ENCODE data around the gene SFTA2. TPM values are rescaled to one million over a fixed set of nuclear protein-coding genes. Genes with fewer than 3 reads are reported as not detected.

Gene SFTA2
- total and polyA plus RNA-seq, 9 of the 15 experiments (the other 6 are each of a cell fraction or from before 2014, with no cell fraction given): not detected

DNA sequence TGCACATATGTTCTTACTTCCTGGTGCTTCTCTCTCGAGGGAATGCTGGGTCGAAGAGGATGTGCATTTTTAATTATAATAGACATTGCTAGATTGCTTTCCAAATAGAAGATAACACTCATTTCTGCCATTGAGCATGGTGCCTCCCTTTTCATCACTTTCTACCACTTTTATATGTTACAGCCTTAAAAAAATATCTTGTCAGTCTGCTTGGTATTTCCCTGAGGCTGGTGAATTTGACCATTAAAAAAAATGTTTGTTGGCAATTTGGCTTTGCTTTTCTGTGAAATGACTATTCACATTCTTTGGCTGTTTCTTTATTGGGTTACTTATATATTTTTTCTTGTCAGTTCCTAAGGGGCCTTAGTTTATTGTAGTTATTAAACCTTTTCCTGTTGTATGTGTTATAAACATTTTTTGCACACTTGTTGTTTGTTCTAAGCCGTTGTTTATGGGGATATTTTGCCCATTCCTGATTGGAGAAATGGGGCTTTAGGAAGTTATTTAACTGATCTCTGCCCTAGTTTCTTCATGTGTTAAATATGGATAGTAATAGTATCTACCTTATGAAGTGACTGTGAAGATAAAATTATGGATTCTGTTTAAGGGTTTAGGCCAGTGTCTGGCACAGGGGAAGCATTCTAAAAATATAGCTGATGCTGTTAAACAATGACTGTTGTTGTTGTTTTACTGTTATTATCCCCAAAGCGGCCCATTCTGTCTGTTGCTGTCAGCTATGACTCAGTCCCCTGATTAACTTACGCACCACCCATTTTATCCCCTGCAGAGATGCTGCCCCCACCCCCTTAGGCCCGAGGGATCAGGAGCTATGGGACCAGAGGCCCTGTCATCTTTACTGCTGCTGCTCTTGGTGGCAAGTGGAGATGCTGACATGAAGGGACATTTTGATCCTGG is 43.8 kb downstream of the SFTA2 start (continued):
- TF ChIP-seq, protein P1, sequence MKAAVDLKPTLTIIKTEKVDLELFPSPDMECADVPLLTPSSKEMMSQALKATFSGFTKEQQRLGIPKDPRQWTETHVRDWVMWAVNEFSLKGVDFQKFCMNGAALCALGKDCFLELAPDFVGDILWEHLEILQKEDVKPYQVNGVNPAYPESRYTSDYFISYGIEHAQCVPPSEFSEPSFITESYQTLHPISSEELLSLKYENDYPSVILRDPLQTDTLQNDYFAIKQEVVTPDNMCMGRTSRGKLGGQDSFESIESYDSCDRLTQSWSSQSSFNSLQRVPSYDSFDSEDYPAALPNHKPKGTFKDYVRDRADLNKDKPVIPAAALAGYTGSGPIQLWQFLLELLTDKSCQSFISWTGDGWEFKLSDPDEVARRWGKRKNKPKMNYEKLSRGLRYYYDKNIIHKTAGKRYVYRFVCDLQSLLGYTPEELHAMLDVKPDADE (conservative IDR thresholded peaks at IDR 0.05; ENCODE audit: control insufficient read depth, low read depth, low read length): no peak
- TF ChIP-seq SMC3 (conservative IDR thresholded peaks at IDR 0.05; ENCODE audit: insufficient read depth, low read depth, low read length): no peak
- TF ChIP-seq ZC3H4 (CRISPR knock-in tag; IDR thresholded peaks at IDR 0.05; ENCODE audit: borderline replicate concordance): no peak
- no peak for TF ChIP-seq SIRT6 (IDR thresholded peaks at IDR 0.05; ENCODE audit: low read depth, low read length)
- TF ChIP-seq, protein P2, sequence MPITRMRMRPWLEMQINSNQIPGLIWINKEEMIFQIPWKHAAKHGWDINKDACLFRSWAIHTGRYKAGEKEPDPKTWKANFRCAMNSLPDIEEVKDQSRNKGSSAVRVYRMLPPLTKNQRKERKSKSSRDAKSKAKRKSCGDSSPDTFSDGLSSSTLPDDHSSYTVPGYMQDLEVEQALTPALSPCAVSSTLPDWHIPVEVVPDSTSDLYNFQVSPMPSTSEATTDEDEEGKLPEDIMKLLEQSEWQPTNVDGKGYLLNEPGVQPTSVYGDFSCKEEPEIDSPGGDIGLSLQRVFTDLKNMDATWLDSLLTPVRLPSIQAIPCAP (CRISPR knock-in tag; IDR thresholded peaks at IDR 0.05; ENCODE audit: borderline replicate concordance): no peak
- no peak for TF ChIP-seq ZNF133 (CRISPR knock-in tag; IDR thresholded peaks at IDR 0.05)
- peak; percentile 18; the same call in 1 of the 2 replicates for TF ChIP-seq ZBTB7A (IDR thresholded peaks at IDR 0.05; ENCODE audit: borderline replicate concordance, control insufficient read depth, low read depth, low read length)

DNA sequence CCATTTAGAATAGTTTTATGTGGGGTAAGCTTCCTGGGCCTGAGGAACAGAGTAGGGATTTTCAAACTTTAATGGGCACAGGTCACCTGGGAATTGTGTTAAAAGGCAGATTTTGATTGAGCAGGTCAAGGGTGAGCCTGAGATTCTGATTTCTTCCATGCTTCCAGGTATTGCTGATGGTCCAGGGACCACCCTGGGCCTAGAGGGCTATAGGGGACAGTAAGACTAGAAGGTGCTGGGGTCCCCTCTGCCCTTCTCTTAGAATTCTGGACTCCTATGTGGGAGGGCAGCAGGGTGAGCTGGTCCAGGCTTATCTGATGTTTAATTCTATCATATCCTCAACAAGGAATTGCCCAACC is 45.1 kb downstream of the SFTA2 start:
- BruUV-seq (replicated peaks): no TSS peak
- H3K4me1 ChIP-seq (replicated peaks in 1 of 2; ENCODE audit: control insufficient read depth in 2 of 2, insufficient read depth in 2 of 2, low read length in 2 of 2): peaks cover 41 to 58% of the 10 kb centered on the region in 2 experiments
- DNase-seq (ENCODE audit: extremely low read depth in 1 of 4, low spot score in 3 of 4): peak in 1 of 4 experiments; percentile 11
- H3K9ac ChIP-seq (ENCODE audit: insufficient read depth in 1 of 2, low read depth in 2 of 2, low read length in 2 of 2): no peak overlapping the region
- in situ Hi-C loops (cut with MboI): no loop called here
- peaks cover 3% of the 10 kb centered on the region for H3K9me1 ChIP-seq (ENCODE audit: control insufficient read depth, insufficient read depth, low read length)
- H3K79me2 ChIP-seq (ENCODE audit: control insufficient read depth, insufficient read depth, low read length): peaks cover 43% of the 10 kb centered on the region
- ATAC-seq: no peak
- H3K9me3 ChIP-seq (replicated peaks; ENCODE audit: control insufficient read depth, insufficient read depth, low read depth, low read length): no peaks in the 10 kb centered on the region
- H2AFZ ChIP-seq (ENCODE audit: low read depth, low read length): no peak overlapping the region
- H3K36me3 ChIP-seq (ENCODE audit: control insufficient read depth, insufficient read depth, low read length): peaks cover 32% of the 10 kb centered on the region
- intact Hi-C loops (cut with micrococcal nuclease): no loop called here
- ChIA-PET CTCF (ENCODE audit: low intra/inter-chr PET ratio) (no interaction called here), POLR2A (interaction anchor here (0.6 to 1.4 kb wide), 5 partner anchors 13 to 110 kb away, joined by 3 to 5 read pairs (median 3); no protein-coding TSS in a partner anchor)
- H3K27ac ChIP-seq (ENCODE audit: extremely low read depth, low read depth, low read length): no peak overlapping the region
- no peaks in the 10 kb centered on the region for H3K27me3 ChIP-seq (ENCODE audit: control insufficient read depth in 2 of 2, insufficient read depth in 2 of 2, low read length in 2 of 2)
- FAIRE-seq: no peak
- no peak for TF ChIP-seq ZC3H8 (IDR thresholded peaks at IDR 0.05)
- TF ChIP-seq SREBF2 (CRISPR knock-in tag; IDR thresholded peaks at IDR 0.05): no peak
- H3K4me3 ChIP-seq: no peak overlapping the region
- peaks cover 9% of the 10 kb centered on the region; the same call in 1 of the 2 replicates for H4K20me1 ChIP-seq (replicated peaks; ENCODE audit: control insufficient read depth, insufficient read depth, low read length)
- peak overlapping the region; percentile 96 for H3K4me2 ChIP-seq (ENCODE audit: insufficient read depth, low read length)

Data from K562 (cell line).